ENCODE results near the gene DHRSX.
"Not testable (repeated sequence)": the region's sequence is repeated elsewhere in the genome, so short reads cannot be mapped to it uniquely, and the experiment has no call there.

DHRSX gene

GRCh38 chrX:2419418-2419817, 81.4 kb downstream of the DHRSX start:
- DNase-seq, result not testable (repeated sequence)

- DNase-seq, result no peak
Observed at GRCh38 chrX:2418000-2418399, 82.8 kb downstream of the DHRSX start.

GRCh38 chrX:2416851-2417604, 83.7 kb downstream of the DHRSX start:
- DNase-seq, result no peak

- DNase-seq, result no peak
Observed at GRCh38 chrX:2414384-2414783, 86.4 kb downstream of the DHRSX start.

- DNase-seq, result no peak
Observed at GRCh38 chrX:2413969-2414368, 86.8 kb downstream of the DHRSX start.

GRCh38 chrX:2412131-2412530, 88.6 kb downstream of the DHRSX start:
- no peak for DNase-seq

GRCh38 chrX:2410279-2411020, 90.3 kb downstream of the DHRSX start:
- no peak for DNase-seq

- DNase-seq, result no peak
Observed at GRCh38 chrX:2409796-2410195, 91.0 kb downstream of the DHRSX start.

GRCh38 chrX:2408856-2409255, 91.9 kb downstream of the DHRSX start:
- no peak for DNase-seq

GRCh38 chrX:2406891-2407518, 93.8 kb downstream of the DHRSX start:
- no peak for DNase-seq

GRCh38 chrX:2404776-2405175, 96.0 kb downstream of the DHRSX start:
- no peak for DNase-seq

- DNase-seq, result no peak
Observed at GRCh38 chrX:2402361-2402690, 98.5 kb downstream of the DHRSX start.

GRCh38 chrX:2401590-2402360, 99.0 kb downstream of the DHRSX start:
- no peak for DNase-seq

GRCh38 chrX:2401201-2401589, 99.6 kb downstream of the DHRSX start:
- no peak for DNase-seq

- no peak for DNase-seq
Observed at GRCh38 chrX:2398064-2398656, 102.6 kb downstream of the DHRSX start.

GRCh38 chrX:2397229-2398063, 103.3 kb downstream of the DHRSX start:
- DNase-seq, result no peak

- DNase-seq, result no peak
Observed at GRCh38 chrX:2395261-2395992, 105.3 kb downstream of the DHRSX start.

GRCh38 chrX:2391869-2392606, 108.7 kb downstream of the DHRSX start:
- no peak for DNase-seq

GRCh38 chrX:2390754-2391153, 110.0 kb downstream of the DHRSX start:
- no peak for DNase-seq

- DNase-seq, result not testable (repeated sequence)
Observed at GRCh38 chrX:2389731-2390130, 111.0 kb downstream of the DHRSX start.

GRCh38 chrX:2389324-2389723, 111.5 kb downstream of the DHRSX start:
- no peak for DNase-seq
